Cerebellar nuclear complex (tissue), 1 donor: ENCODE data around the gene NEIL3.

ENCODE experiments used
- DNase-seq, 2 experiments: peaks; one replicate each; lab custom pipeline; 2025; lab: John Stamatoyannopoulos, UW

The NEIL3 gene

GRCh38 chr4:177371461-177371860 lies 61.8 kb downstream of the NEIL3 start:
- no peak for DNase-seq

DNA sequence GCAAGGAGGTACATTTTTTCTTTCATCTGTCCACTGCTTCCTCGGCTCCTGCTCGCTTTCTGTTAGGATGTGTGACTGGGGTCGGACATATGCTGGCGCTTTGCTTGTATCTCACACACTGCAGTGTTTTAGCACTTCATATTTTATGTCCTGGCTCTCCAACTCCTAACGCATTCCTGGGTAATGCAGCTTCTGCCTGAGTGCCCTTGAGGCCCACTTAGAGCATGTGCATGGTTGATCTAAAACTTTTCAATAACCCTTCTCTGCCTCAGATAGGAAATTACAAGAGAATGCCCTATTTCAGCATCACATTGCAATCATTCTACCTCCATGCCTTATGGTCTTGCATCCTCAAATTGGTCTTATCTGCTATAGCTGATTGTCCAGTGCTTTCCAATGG lies 65.3 kb downstream of the NEIL3 start:
- no peak for DNase-seq

GRCh38 chr4:177375372-177375771 lies 65.7 kb downstream of the NEIL3 start:
- no peak for DNase-seq

GRCh38 chr4:177376024-177376423 lies 66.3 kb downstream of the NEIL3 start:
- DNase-seq: no peak

DNA sequence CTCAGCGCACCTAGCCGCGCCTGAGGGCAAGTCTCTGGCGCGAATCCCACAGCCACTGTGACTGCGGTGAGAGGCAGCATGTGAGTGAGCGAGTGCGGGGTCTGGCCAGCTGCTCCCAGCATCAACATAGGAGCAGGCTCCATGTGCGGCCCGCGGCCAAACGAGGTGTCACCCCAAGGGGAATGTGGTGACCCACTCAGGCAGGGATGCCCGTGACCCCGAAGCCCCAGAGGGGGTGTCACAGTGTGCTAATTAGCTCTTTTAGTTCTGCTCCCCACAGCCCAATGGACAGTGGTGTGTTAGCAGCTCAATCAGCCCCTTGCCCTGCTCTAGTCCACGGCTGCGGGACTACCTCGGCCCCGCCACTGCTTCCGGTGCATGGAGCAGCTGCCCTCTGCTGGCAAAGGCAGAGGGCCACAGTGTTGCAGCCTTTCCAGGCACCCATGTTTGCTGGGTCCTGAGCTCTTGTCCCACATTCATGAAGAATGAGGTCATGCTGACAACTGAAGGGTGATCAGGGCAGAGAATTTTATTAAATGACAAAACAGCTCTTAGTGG lies 71.1 kb downstream of the NEIL3 start:
- DNase-seq: no peak

DNA sequence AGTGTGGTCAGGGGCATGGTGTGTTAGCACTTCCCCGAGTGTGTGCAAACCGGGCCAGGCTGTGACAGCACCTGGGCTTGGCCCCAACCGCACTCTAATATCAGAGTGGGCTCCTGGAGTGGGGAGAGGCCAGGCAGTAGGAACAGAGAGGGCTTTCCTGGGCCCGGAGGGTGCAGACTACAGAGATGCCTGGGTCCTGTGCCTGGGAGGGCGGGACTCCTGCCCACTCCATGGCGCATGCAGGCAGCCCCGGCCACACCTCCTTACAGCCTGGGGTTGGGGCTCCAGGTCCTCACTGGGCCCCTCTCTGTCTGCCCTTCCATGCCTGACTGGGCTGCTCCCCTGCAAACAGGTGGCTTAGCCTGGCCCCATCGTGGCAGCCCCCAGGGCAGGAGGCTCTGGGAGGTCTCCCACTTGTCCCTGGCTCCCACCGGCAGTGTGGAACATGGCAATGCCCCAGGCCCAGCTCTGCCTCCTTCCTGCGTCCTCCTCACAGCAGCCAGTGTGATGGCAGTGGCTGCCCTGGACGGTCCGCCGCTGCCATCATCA lies 72.2 kb downstream of the NEIL3 start:
- DNase-seq: no peak

- DNase-seq: no peak
Observed at GRCh38 chr4:177384856-177385397, 75.3 kb downstream of the NEIL3 start.

DNA sequence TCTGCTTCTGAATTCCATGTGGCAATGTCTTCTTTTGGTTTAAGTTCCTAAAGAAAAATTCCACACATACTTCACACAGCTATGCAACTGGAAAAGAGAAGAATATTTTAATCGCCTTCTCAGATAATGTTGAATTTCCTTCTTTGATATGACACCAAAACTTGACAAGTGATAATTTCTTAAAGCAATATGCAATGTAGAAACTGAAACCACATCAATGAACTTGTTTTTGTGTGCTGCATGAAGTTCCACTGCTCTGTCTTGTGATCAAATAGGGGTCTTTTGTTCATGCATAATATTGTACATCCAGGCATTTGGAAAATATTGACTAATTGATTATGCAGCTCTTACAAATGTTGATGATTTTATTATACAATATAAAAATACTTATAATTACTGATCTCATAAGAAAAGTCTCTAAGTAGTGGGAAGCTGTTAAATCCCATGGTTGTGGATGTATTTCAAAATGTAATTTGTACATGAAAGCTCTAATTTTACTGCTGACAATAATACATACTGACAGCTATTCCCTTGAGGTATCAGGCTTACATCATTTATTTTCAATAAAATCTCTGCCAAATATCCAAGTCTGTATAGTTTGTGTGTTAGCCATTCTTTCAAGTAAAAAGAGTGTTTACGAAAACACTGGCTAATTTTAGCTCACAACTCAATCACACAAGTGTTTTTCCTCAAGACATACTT lies 76.1 kb downstream of the NEIL3 start:
- no peak for DNase-seq

DNA sequence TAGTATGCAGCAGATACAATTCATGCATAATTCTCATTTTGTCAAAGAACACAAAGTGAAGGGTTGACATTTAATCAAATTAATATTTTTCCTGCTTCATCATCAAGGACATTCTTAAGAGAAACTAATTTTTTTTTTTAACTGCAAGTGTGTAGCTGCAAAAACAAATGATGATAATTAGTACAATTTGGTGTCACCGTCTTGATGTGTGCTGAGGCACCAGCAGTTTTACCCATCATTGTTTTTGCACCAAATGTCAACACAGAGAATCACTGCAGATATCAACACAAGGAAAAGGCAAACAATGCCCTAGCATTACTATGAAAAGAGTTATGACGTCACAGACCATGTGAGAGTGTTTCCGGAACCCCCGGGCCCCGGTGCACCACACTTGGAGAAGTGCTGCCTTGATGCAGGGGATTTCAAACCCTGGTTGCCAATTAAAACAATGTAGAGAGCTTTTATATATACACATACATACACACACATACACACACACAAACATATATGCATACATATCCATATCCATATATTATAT lies 76.7 kb downstream of the NEIL3 start:
- no peak for DNase-seq

GRCh38 chr4:177391287-177391686 lies 81.6 kb downstream of the NEIL3 start:
- DNase-seq: no peak

DNA sequence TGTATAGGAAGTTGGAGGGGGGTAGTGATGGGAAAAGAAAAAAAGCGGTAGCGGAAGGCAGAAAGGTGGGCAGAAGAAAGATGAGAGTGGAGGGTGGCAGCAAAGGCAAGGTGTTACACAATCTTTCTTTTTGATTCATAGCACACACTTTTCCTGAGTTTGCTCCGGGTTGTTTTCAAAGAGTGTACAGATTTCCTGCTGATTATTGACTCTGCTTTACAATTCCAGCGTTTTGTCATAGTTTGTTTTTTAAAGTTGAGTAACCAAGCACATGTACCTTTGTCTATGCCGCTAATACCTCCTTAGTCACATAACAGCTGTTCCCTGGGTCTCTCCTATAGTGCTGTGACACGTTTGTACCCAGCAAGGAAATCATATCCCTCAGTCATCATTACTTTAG lies 82.3 kb downstream of the NEIL3 start:
- DNase-seq: no peak

DNA sequence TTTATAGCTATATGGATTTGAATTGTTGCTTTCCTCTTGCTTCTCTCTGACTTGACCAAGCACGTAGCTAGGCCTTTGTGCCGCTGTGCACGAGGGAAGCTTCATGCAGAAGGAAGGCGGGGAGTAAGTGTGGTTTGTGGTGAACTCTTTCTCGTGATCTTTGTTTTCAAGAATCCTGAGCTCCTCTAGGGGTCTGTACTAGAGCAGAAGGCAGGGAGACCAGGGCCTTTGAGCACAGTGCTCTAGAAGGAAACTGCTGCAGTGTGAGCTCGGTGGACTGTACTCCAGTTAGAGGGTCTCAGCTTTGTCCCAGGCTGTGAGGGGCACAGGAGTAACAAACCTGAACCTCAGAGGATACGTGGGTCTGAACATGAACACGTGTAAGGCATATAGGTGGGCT lies 83.6 kb downstream of the NEIL3 start:
- DNase-seq: no peak

DNA sequence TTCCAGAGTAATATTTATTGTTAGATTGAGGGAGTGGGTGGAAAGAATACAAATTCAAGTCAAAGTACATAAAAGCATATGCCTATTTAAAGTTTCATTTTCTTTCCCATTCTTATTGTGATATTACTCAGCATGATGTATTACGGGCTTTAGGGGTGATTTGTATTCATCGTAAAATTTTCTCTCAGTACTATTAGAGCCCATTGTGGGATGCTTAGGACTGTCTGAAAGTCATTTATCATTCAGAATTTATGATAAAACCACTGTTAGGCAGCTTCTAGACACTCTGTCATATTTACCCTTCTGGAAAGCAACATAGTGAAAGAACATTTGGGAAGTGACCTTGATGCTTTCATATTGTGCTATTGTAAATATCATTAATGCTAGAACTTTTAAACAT lies 86.7 kb downstream of the NEIL3 start:
- no peak for DNase-seq

GRCh38 chr4:177400030-177400429 lies 90.4 kb downstream of the NEIL3 start:
- DNase-seq: no peak

DNA sequence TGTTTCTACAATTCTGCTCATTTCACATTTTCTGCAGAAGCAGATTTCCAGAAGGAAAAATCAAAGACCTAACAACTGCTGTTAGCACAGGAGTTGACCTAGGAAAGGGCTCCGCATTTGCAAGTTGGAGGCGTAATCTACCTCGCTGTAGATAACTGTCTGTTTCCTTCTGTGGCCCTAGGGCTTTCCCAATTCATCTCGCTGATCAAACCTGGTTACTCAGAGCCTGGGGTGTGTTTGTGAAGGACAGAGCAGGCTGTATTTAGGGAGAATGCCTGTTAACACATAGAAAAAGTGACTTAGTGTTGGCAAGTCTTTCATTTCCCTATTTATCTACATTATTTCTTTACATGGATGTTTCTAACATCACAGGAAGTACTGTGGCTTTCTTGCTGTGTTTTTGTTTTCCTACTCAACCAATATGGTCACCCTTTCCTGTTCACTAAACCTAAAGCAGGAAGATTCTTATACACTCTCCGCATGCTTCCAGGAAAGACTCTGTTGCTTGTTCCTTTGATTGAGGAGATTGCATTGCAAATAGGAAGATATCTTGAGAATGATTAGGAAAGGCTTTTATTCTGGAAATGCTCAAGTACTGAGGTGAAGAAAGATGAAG lies 92.1 kb downstream of the NEIL3 start:
- no peak for DNase-seq

DNA sequence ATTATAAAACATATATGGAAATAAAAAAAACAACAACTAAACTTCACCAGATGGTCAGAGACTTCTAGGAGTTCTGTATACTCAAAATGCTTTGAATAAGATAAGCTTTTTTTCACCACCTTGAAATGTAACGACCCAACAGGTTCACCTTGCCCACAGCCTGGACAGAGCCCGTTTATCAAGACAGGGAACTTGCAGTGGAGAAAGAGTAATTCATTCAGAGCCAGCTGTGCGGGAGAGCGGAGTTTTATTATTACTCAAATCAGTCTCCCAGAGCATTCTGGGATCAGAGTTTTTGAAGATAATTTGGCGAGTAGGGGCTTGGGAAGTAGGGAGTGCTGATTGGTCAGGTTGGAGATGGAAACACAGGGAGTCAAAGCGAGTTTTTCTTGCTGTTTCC lies 94.1 kb downstream of the NEIL3 start:
- DNase-seq: no peak

- no peak for DNase-seq
Observed at GRCh38 chr4:177404342-177404741, 94.7 kb downstream of the NEIL3 start.

DNA sequence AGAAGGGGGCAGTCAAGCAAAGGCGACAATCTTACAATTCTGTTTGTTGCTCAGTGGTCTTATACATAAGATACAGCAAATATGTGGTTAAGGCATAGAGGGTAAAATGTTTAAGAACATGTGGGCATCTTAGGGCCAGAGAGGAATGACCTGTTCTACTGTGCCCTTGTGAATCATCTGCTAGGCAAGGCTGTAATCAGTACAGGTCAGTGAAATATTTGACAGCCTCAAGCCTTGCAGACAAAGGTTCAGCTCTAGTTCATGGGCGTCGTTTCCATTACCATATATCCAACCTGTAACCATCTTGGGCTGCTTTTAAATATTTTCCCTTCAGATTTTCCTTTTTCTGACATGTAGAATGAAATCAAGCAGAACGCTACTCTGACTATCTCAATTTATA lies 95.3 kb downstream of the NEIL3 start:
- no peak for DNase-seq

DNA sequence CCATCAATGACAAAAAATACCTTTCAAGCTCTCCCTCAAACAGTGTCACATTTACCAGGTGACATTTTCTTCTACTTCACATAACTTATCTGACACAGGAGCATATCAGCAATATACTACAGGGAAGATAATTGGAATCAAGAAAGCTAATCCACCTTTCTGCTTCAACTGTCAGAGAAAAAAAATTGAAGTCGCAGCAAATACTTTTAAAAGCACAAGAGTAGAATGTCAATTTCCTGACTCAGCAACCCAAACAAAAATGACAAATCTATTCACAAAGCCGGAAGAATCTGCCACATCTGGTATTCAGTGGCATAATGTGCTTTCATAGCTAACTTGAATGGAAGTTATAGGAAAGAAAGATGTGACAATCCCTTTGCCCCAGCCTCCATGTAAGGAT lies 95.8 kb downstream of the NEIL3 start:
- no peak for DNase-seq

- no peak for DNase-seq
Observed at GRCh38 chr4:177408023-177408422, 98.3 kb downstream of the NEIL3 start.

- no peak for DNase-seq
Observed at GRCh38 chr4:177410566-177410965, 100.9 kb downstream of the NEIL3 start.

- DNase-seq: no peak
Observed at GRCh38 chr4:177411996-177412395, 102.3 kb downstream of the NEIL3 start.
